ENCODE data around the gene EIF2B4.

Gene EIF2B4

GRCh38 chr2:27370026-27370815 is at the start of gene EIF2B4, which contains the start of gene SNX17:
Gene EIF2B4 (minus strand): TSS chr2:27370338. CDS start chr2:27370314, 24 bp downstream.
Gene SNX17 (plus strand): TSS chr2:27370616. CDS start chr2:27370744, 128 bp downstream.
- DNase-seq (ENCODE audit: low read depth in 2 of 2, low spot score in 1 of 2) = peak; percentile 96 to 100

- no peak for DNase-seq (ENCODE audit: low read depth in 2 of 2, low spot score in 1 of 2)
These were observed 46.0 kb upstream of the EIF2B4 start for GRCh38 chr2:27416151-27416550.

- no peak for DNase-seq (ENCODE audit: low read depth in 2 of 2, low spot score in 1 of 2)
These were observed 42.4 kb upstream of the EIF2B4 start for GRCh38 chr2:27412419-27413152.

GRCh38 chr2:27409321-27410073 is 39.4 kb upstream of the EIF2B4 start, which contains the start of gene PPM1G:
Gene PPM1G (minus strand): TSS chr2:27409591. CDS start chr2:27409422, 169 bp downstream.
- DNase-seq (ENCODE audit: low read depth in 2 of 2, low spot score in 1 of 2) = peak; percentile 93 to 94

- DNase-seq (ENCODE audit: low read depth in 2 of 2, low spot score in 1 of 2) = no peak
These were observed 38.6 kb upstream of the EIF2B4 start for GRCh38 chr2:27408601-27409320.

- no peak for DNase-seq (ENCODE audit: low read depth in 2 of 2, low spot score in 1 of 2)
These were observed 37.8 kb upstream of the EIF2B4 start for GRCh38 chr2:27407798-27408491.

- DNase-seq (ENCODE audit: low read depth in 2 of 2, low spot score in 1 of 2) = no peak
These were observed 30.4 kb upstream of the EIF2B4 start for GRCh38 chr2:27400348-27401135.

GRCh38 chr2:27398962-27399361 is 28.8 kb upstream of the EIF2B4 start:
- no peak for DNase-seq (ENCODE audit: low read depth in 2 of 2, low spot score in 1 of 2)

- DNase-seq (ENCODE audit: low read depth in 2 of 2, low spot score in 1 of 2) = no peak
These were observed 23.1 kb upstream of the EIF2B4 start for GRCh38 chr2:27393225-27393624.

- DNase-seq (ENCODE audit: low read depth in 2 of 2, low spot score in 1 of 2) = no peak
These were observed 20.9 kb upstream of the EIF2B4 start for GRCh38 chr2:27390822-27391679.

- DNase-seq (ENCODE audit: low read depth in 2 of 2, low spot score in 1 of 2) = no peak
These were observed 11.5 kb upstream of the EIF2B4 start for GRCh38 chr2:27381577-27382181.

- DNase-seq (ENCODE audit: low read depth in 2 of 2, low spot score in 1 of 2) = peak; percentile 72 to 80
These were observed 10.7 kb upstream of the EIF2B4 start, which contains the start of gene ZNF513 for GRCh38 chr2:27380626-27381545. Gene ZNF513 (minus strand): TSS chr2:27380734. CDS start chr2:27380526, 208 bp downstream.

GRCh38 chr2:27379836-27380625 is 9.9 kb upstream of the EIF2B4 start:
- no peak for DNase-seq (ENCODE audit: low read depth in 2 of 2, low spot score in 1 of 2)

- DNase-seq (ENCODE audit: low read depth in 2 of 2, low spot score in 1 of 2) = no peak
These were observed 9.3 kb upstream of the EIF2B4 start for GRCh38 chr2:27379383-27379835.

GRCh38 chr2:27378809-27379290 is 8.7 kb upstream of the EIF2B4 start:
- DNase-seq (ENCODE audit: low read depth in 2 of 2, low spot score in 1 of 2) = no peak
